Skeletal muscle satellite cell (primary cell): ENCODE results near the gene FAM170B.

ENCODE experiments used
- H3K27me3 ChIP-seq: 2 replicates; pipeline ENCODE4 v1.7.0; 2013; ENCODE audit warnings: low read length; ENCODE audit not compliant: control insufficient read depth, insufficient read depth
- H3K36me3 ChIP-seq: 2 replicates; pipeline ENCODE4 v1.7.0; 2013; ENCODE audit warnings: mild to moderate bottlenecking, control low read depth, low read length; ENCODE audit not compliant: insufficient read depth
- H3K4me1 ChIP-seq: 2 replicates; pipeline ENCODE4 v1.7.0; 2013; ENCODE audit warnings: low read length; ENCODE audit not compliant: control insufficient read depth, insufficient read depth
- H3K4me2 ChIP-seq: 2 replicates; pipeline ENCODE4 v1.7.0; 2013; ENCODE audit warnings: mild to moderate bottlenecking, low read length
- H3K4me3 ChIP-seq: 2 replicates; pipeline ENCODE4 v1.7.0; 2013; ENCODE audit warnings: low read length
- H3K9ac ChIP-seq: 2 replicates; pipeline ENCODE4 v1.7.0; 2013; ENCODE audit warnings: mild to moderate bottlenecking, low read depth, low read length, moderate library complexity
- H3K9me3 ChIP-seq: replicated peaks from 2 replicates; pipeline ENCODE4 v1.7.0; 2013; ENCODE audit warnings: mild to moderate bottlenecking, control low read depth, low read length

FAM170B gene

DNA sequence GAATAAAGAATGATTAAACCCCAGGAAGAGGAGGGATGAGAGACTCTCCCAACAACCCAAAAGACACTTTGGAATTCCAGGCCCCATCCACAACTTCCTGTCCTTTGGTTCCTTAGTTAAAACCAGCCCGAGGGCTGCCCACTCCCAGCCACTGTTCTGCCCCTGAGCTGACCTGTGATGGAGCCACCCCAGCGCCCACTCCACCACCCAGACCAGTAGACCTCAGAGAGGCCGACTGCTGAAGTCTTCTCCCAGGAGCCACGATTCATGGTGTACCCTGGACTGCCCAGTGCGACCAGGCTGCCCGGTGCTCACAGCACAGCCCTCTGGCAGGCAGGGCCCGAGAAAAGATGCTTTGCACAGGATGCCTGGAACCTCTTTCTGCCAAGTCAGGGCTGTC, 25.2 kb downstream of the FAM170B start:
- Histone ChIP-seq H3K4me2 (no peak overlapping the region), H3K36me3 (no peaks in the 10 kb centered on the region), H3K9ac (no peak overlapping the region), H3K9me3 (no peaks in the 10 kb centered on the region), H3K4me3 (no peak overlapping the region), H3K4me1 (peaks cover 4% of the 10 kb centered on the region), H3K27me3 (peaks cover 12% of the 10 kb centered on the region)

DNA sequence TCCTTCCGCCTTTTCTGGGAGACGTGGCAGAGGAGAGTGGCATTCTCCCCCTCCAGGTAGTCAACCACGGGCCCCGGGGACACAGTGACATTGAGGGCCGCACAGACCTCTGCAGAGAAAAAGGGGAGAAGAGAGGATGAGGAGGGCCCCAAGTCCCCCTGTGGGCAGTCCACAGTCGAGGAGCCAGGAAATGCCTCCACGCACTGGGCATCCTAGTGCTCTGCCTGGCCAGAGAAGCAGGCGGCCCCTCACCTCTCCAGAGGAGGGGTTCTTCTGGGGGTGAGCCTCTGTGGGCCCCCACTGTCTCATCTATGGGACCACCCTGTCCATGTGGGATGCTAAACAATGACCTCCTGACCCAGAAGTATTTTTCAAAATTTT, 25.9 kb downstream of the FAM170B start:
- H3K27me3 ChIP-seq, result peaks cover 8% of the 10 kb centered on the region
- no peak overlapping the region for H3K9ac ChIP-seq
- no peaks in the 10 kb centered on the region for H3K9me3 ChIP-seq
- H3K4me1 ChIP-seq, result peaks cover 4% of the 10 kb centered on the region
- no peaks in the 10 kb centered on the region for H3K36me3 ChIP-seq
- no peak overlapping the region for H3K4me3 ChIP-seq
- H3K4me2 ChIP-seq, result no peak overlapping the region

DNA sequence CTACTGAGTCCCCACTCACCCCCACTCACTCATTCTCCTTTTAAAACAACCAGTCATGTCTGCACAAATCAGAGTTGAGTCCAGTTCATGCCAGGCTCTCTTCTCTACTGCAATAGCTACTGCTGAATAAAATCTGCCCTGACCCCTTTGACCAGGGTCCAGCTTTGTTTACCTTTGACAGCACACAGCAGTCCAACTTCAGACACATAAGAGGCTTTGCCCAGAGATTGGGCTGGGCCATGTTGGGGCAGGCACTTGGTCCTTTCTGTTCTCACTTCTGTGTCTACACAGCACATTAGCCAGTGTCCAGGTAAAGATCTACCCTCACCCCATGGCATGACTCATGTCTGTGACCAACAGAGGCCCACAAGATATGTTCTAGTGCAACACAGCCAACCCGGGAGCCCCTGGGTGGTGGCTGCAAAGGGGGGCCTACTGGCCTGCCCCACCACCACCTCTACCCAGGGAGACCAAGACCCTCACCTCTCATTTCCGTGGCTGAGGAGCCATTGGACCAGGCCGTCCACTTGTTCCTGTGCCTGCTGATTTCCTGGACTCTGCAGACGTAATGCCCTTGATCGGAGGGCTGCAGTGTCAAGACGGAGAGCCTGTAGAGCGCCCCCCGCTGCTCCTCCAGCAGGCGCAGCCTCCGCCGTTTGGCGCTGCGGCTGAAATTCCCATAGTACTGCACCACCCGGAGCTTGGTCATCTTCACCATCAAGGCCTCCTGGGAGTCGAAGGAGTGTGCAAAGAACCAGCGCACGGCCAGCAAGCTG, 26.5 kb downstream of the FAM170B start:
- Histone ChIP-seq H3K4me3 (no peak overlapping the region), H3K9ac (no peak overlapping the region), H3K9me3 (no peaks in the 10 kb centered on the region), H3K4me1 (peaks cover 4% of the 10 kb centered on the region), H3K36me3 (no peaks in the 10 kb centered on the region), H3K27me3 (peaks cover 5% of the 10 kb centered on the region), H3K4me2 (no peak overlapping the region)

DNA sequence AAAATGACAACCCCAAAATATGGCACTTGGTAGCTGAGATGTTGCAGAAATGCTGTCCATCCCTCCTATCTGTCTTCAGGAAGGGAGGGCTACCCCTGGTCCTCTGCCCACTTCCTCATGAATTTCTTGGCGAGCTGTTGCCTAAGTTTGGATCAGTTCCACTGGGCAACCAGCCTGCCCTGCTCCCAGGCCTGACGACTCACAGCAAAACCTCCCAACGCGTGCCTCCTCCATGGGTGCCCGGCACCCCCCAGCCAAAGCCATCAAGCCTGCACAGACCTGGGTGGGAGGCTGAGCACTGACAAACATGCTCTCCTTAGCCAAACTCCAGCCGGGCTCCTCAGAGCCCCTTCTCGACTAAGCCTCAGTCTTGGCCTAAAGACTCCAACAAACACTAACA, 27.4 kb downstream of the FAM170B start:
- Histone ChIP-seq H3K4me3 (no peak overlapping the region), H3K36me3 (no peaks in the 10 kb centered on the region), H3K4me2 (no peak overlapping the region)

DNA sequence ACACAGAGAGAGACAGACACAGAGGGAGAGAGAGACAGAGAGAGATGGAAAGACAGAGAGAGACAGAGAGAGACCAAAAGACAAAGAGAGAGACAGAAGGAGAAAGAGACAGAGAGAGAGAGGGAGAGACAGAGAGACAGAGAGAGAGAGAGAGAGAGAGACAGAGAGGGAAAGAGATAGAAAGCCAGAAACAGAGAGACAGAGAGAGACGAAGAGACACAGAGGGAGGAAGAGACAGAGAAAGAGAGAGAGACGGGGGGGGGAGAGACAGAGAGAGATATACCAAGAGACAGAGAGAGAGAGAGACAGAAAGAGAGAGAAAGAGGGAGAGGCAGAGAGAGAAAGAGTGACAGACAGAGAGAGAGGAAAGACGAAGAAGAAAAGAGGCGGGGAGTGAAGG, 28.7 kb downstream of the FAM170B start:
- Histone ChIP-seq H3K9me3 (no peaks in the 10 kb centered on the region), H3K4me3 (no peak overlapping the region), H3K27me3 (no peaks in the 10 kb centered on the region), H3K9ac (no peak overlapping the region), H3K4me2 (no peak overlapping the region), H3K4me1 (peaks cover 1% of the 10 kb centered on the region), H3K36me3 (no peaks in the 10 kb centered on the region)

More for the DNA sequence above, 27.4 kb downstream of the FAM170B start:
- Histone ChIP-seq H3K27me3 (no peaks in the 10 kb centered on the region), H3K9ac (no peak overlapping the region), H3K9me3 (no peaks in the 10 kb centered on the region), H3K4me1 (peaks cover 4% of the 10 kb centered on the region)

DNA sequence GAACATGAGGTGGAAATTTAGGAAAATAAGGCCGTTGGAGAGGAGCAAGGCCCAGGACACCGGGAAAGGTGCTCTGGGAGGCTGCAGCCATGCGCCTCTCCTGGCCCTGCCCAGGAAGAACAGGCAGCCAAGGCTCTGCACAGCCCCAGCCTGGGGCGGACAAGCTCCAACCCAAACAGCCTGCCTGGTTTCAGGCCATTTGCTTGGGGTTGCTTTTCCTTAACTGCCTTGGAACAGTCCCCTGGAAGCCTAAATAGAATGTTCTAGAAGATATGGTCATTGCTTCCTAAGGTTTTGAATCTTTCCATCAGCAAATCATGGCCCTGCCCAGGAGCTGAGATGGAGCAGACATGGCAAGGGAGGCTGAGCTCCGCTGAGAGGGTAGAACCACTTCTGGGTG, 29.5 kb downstream of the FAM170B start:
- Histone ChIP-seq H3K4me3 (no peak overlapping the region), H3K36me3 (no peaks in the 10 kb centered on the region), H3K9me3 (no peaks in the 10 kb centered on the region), H3K4me2 (no peak overlapping the region), H3K4me1 (no peaks in the 10 kb centered on the region), H3K9ac (no peak overlapping the region), H3K27me3 (no peaks in the 10 kb centered on the region)

DNA sequence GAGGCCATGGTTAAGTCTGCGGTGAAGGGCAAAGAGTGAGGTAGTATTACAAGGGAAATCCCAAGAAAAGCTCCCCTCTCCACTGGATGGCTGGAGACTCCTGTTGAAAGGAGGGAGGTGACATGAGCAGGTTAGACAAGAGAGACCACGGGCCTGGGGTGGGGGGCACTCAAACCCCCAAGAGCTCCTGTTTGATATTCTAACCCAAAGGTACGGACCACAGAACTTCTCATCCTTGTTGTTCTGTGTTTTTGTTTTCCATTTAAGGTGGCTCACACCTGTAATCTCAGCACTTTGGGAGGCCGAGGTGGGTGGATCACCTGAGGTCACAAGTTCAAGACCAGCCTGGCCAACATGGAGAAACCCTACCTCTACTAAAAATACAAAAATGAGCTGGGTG, 30.1 kb downstream of the FAM170B start:
- Histone ChIP-seq H3K4me3 (no peak overlapping the region), H3K9me3 (no peaks in the 10 kb centered on the region), H3K27me3 (no peaks in the 10 kb centered on the region), H3K4me1 (no peaks in the 10 kb centered on the region), H3K9ac (no peak overlapping the region), H3K36me3 (no peaks in the 10 kb centered on the region), H3K4me2 (no peak overlapping the region)

DNA sequence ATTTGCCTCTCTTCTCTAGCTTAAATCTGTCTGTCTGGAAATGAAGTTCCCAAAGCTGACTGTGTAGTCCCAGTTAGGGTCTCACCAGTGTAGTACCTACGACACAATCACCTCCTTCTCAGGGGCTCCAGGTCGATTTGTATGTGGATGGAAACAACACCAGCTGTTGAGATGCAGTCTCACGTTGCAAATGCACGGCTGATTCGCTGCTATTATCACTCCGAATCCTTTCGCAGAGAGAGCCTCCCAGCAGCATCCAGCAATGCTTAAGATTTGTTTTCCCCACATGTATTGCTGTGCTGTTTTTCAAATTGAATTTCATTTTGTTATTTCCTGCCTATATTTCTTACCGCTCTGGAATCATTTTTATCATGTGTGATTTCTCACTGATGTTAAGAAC, 34.8 kb downstream of the FAM170B start:
- no peaks in the 10 kb centered on the region for H3K27me3 ChIP-seq
- H3K9ac ChIP-seq, result no peak overlapping the region
- H3K36me3 ChIP-seq, result no peaks in the 10 kb centered on the region
- H3K4me3 ChIP-seq, result no peak overlapping the region
- no peak overlapping the region for H3K4me2 ChIP-seq
- no peaks in the 10 kb centered on the region for H3K4me1 ChIP-seq
- no peaks in the 10 kb centered on the region for H3K9me3 ChIP-seq

DNA sequence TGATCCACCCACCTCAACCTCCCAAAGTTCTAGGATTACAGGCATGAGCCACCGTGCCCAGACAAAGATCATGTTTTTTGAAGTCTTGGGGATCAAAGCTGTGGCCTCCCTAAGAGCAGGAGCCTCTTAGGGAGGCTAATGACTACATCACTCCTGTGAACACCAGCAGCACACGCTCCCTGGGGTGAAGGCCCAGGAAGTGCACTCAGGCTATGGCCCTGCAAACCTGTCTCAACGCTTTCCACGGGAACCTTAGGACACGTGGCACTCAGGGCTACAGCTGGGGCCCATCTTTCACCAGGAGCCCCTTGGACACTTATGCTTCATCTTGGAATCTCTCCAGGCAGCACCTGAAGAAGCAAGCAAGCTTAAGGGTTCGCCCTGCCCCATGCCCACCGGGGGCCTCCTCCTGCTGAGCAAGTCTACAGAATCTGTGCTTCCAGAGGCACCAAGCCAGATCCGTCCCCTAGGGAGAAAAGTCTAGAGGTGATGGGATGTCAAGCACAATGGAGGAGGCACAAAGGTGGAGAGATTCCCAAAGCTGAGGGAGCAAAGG, 36.9 kb downstream of the FAM170B start:
- H3K9ac ChIP-seq, result no peak overlapping the region
- no peaks in the 10 kb centered on the region for H3K4me1 ChIP-seq
- no peaks in the 10 kb centered on the region for H3K27me3 ChIP-seq
- H3K4me2 ChIP-seq, result no peak overlapping the region
- H3K9me3 ChIP-seq, result no peaks in the 10 kb centered on the region
- no peaks in the 10 kb centered on the region for H3K36me3 ChIP-seq
- H3K4me3 ChIP-seq, result no peak overlapping the region

DNA sequence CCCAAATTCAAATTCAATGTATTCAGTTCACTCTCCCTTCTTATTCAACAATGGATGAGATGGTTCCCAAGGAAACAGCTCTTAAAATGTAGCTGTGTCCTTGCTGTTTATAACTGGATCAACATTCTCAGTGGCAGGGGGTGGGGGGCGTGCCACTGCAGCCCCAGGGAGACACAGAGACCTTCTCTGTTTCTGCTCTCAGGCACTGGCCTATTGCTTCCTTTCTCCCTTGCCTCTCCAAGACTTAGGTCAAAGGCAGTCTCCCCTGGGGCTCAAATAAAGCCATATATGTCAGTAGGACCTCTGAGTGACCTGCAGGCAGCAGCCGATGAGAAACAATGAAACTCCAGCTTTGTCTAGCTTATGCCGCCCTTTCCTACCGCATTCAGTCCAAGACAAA, 39.2 kb downstream of the FAM170B start:
- Histone ChIP-seq H3K4me2 (no peak overlapping the region), H3K9ac (no peak overlapping the region), H3K36me3 (no peaks in the 10 kb centered on the region), H3K27me3 (peaks cover 3% of the 10 kb centered on the region), H3K9me3 (no peaks in the 10 kb centered on the region), H3K4me3 (no peak overlapping the region), H3K4me1 (no peaks in the 10 kb centered on the region)

DNA sequence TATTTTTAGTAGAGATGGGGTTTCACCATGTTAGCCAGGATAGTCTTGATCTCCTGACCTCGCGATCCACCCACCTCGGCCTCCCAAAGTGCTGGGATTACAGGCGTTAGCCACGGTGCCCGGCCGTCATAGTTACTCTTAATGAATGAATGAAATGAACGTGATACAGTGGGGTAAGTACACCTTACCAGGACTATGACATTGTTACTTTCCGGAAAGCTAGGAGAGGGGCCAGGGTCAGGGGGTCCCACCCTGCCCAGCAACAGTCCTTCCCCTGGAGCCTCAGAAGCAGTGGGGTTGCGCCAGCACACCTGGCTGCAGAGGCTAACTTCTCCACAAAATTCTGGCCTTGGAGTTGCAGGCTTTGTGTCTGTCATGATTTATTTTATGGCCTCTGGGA, 39.9 kb downstream of the FAM170B start:
- H3K9ac ChIP-seq, result no peak overlapping the region

DNA sequence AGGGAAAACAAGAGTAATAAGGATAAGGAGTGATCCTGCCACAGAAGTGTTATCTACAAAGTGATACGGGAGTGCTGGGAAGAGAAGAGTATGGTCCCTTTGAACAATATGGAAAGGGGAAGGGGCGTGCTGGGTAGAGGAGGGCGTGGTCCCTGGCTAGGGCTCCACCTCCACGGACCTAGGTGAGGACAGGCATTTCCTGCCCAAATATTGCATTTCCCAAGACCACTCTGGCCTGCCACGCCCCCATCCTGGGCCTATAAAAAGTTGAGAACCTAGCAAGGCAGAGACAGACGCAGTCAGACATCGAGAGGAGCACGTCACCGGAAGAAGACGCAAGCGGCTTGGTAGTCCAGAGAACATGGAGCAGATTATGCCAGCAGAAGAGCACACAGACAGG, 41.3 kb downstream of the FAM170B start:
- Histone ChIP-seq H3K36me3 (no peaks in the 10 kb centered on the region), H3K4me2 (no peak overlapping the region), H3K9ac (no peak overlapping the region), H3K9me3 (no peaks in the 10 kb centered on the region), H3K4me1 (no peaks in the 10 kb centered on the region), H3K27me3 (peaks cover 3% of the 10 kb centered on the region), H3K4me3 (no peak overlapping the region)

More for the DNA sequence above, 39.9 kb downstream of the FAM170B start:
- Histone ChIP-seq H3K9me3 (no peaks in the 10 kb centered on the region), H3K27me3 (peaks cover 3% of the 10 kb centered on the region), H3K4me1 (no peaks in the 10 kb centered on the region), H3K4me3 (no peak overlapping the region), H3K4me2 (no peak overlapping the region), H3K36me3 (no peaks in the 10 kb centered on the region)
